SK-N-SH treated with all-trans-retinoic acid at 6 μM for 48 hours (cell line): ENCODE data around the gene GFM1.

Experiments used
- ATAC-seq: fragments of 200-7000 bp; cut with Tn5 transposase; 3 replicates; pipeline ENCODE4 v1.9.1; 2020; ENCODE audit warnings: mild to moderate bottlenecking, moderate library complexity
- ARNTL ChIP-seq: fragments of 450-650 bp; formaldehyde crosslinking; IDR thresholded peaks from 2 replicates; pipeline ENCODE4 v1.5.0; 2020; ENCODE audit warnings: low read depth, mild to moderate bottlenecking, moderate library complexity, borderline replicate concordance
- BACH2 ChIP-seq: fragments of 250-450 bp; sonication (Bioruptor Pico); IDR thresholded peaks from 2 replicates; pipeline ENCODE4 v1.9.0; 2021; ENCODE audit warnings: mild to moderate bottlenecking, borderline replicate concordance
- CSDC2 ChIP-seq: fragments of 250-450 bp; sonication (Bioruptor Pico); IDR thresholded peaks from 2 replicates; pipeline ENCODE4 v1.5.0; 2020; ENCODE audit warnings: mild to moderate bottlenecking, moderate library complexity
- CSRNP3 ChIP-seq: fragments of 250-450 bp; sonication (Bioruptor Pico); IDR thresholded peaks from 2 replicates; pipeline ENCODE4 v1.5.1; 2021; ENCODE audit warnings: mild to moderate bottlenecking, moderate library complexity
- ESRRG ChIP-seq: fragments of 250-450 bp; sonication (Bioruptor Pico); IDR thresholded peaks from 2 replicates; pipeline ENCODE4 v1.6.1; 2021; ENCODE audit warnings: mild to moderate bottlenecking
- GLIS3 ChIP-seq: fragments of 250-450 bp; sonication (Bioruptor Pico); IDR thresholded peaks from 2 replicates; pipeline ENCODE4 v1.5.0; 2020; ENCODE audit warnings: mild to moderate bottlenecking, moderate library complexity
- OSR1 ChIP-seq: fragments of 250-450 bp; sonication (Bioruptor Pico); IDR thresholded peaks from 2 replicates; pipeline ENCODE4 v1.8.0; 2022; ENCODE audit warnings: moderate library complexity, mild to moderate bottlenecking, inconsistent platforms
- POU6F1 ChIP-seq: fragments of 250-450 bp; sonication (Bioruptor Pico); IDR thresholded peaks from 2 replicates; pipeline ENCODE4 v1.8.0; 2021; ENCODE audit warnings: low read depth, mild to moderate bottlenecking, moderate library complexity, borderline replicate concordance
- PPARA ChIP-seq: fragments of 250-450 bp; sonication (Bioruptor Pico); IDR thresholded peaks from 2 replicates; pipeline ENCODE4 v1.5.0; 2020; ENCODE audit warnings: mild to moderate bottlenecking, borderline replicate concordance
- SNAI2 ChIP-seq: fragments of 250-450 bp; sonication (Bioruptor Pico); IDR thresholded peaks from 2 replicates; pipeline ENCODE4 v1.5.0; 2020; ENCODE audit warnings: mild to moderate bottlenecking, moderate library complexity
- TCF4 ChIP-seq: fragments of 250-450 bp; sonication (Bioruptor Pico); IDR thresholded peaks from 2 replicates; pipeline ENCODE4 v1.8.0; 2021; ENCODE audit warnings: mild to moderate bottlenecking, moderate library complexity, borderline replicate concordance
- TOX ChIP-seq: fragments of 250-450 bp; sonication (Bioruptor Pico); IDR thresholded peaks from 2 replicates; pipeline ENCODE4 v1.8.0; 2021; ENCODE audit warnings: mild to moderate bottlenecking, moderate library complexity, borderline replicate concordance
- ZC3H10 ChIP-seq: fragments of 250-450 bp; sonication (Bioruptor Pico); IDR thresholded peaks from 2 replicates; pipeline ENCODE4 v1.5.1; 2021; ENCODE audit warnings: mild to moderate bottlenecking, moderate library complexity
- ZFP3 ChIP-seq: fragments of 250-450 bp; sonication (Bioruptor Pico); IDR thresholded peaks from 2 replicates; pipeline ENCODE4 v1.5.0; 2020; ENCODE audit warnings: mild to moderate bottlenecking, moderate library complexity
- ZFP30 ChIP-seq: fragments of 450-650 bp; formaldehyde crosslinking; IDR thresholded peaks from 2 replicates; pipeline ENCODE4 v1.5.0; 2022; ENCODE audit warnings: mild to moderate bottlenecking, moderate library complexity
- ZNF565 ChIP-seq: fragments of 450-650 bp; formaldehyde crosslinking; conservative IDR thresholded peaks from 2 replicates; pipeline ENCODE4 v1.5.0; 2020; ENCODE audit warnings: low read depth, mild to moderate bottlenecking, moderate library complexity
- ZNF70 ChIP-seq: fragments of 450-650 bp; formaldehyde crosslinking; IDR thresholded peaks from 2 replicates; pipeline ENCODE4 v1.5.0; 2020; ENCODE audit warnings: mild to moderate bottlenecking, moderate library complexity
- ZNF8 ChIP-seq: fragments of 450-650 bp; formaldehyde crosslinking; IDR thresholded peaks from 2 replicates; pipeline ENCODE4 v1.5.0; 2020; ENCODE audit warnings: mild to moderate bottlenecking, moderate library complexity
- TF ChIP-seq, protein P1 (sequence below): fragments of 250-450 bp; sonication (Bioruptor Pico); IDR thresholded peaks from 2 replicates; pipeline ENCODE4 v1.5.0; 2020; ENCODE audit warnings: mild to moderate bottlenecking, moderate library complexity
- TF ChIP-seq, protein P2 (sequence below): fragments of 250-450 bp; sonication (Bioruptor Pico); IDR thresholded peaks from 2 replicates; pipeline ENCODE4 v1.5.1; 2020; ENCODE audit warnings: low read depth, mild to moderate bottlenecking, moderate library complexity
- TF ChIP-seq, protein P3 (sequence below): fragments of 250-450 bp; sonication (Bioruptor Pico); IDR thresholded peaks from 2 replicates; pipeline ENCODE4 v1.8.0; 2020; ENCODE audit warnings: mild to moderate bottlenecking, moderate library complexity, borderline replicate concordance

GFM1 gene

GRCh38 chr3:158671821-158672214, 27.5 kb downstream of the GFM1 start:
- no peak for ATAC-seq
- TF ChIP-seq SNAI2 (CRISPR knock-in tag) (no peak), ZNF8 (CRISPR knock-in tag) (no peak), TOX (CRISPR knock-in tag) (no peak)
- TF ChIP-seq, all 23 proteins: peak for 0

DNA sequence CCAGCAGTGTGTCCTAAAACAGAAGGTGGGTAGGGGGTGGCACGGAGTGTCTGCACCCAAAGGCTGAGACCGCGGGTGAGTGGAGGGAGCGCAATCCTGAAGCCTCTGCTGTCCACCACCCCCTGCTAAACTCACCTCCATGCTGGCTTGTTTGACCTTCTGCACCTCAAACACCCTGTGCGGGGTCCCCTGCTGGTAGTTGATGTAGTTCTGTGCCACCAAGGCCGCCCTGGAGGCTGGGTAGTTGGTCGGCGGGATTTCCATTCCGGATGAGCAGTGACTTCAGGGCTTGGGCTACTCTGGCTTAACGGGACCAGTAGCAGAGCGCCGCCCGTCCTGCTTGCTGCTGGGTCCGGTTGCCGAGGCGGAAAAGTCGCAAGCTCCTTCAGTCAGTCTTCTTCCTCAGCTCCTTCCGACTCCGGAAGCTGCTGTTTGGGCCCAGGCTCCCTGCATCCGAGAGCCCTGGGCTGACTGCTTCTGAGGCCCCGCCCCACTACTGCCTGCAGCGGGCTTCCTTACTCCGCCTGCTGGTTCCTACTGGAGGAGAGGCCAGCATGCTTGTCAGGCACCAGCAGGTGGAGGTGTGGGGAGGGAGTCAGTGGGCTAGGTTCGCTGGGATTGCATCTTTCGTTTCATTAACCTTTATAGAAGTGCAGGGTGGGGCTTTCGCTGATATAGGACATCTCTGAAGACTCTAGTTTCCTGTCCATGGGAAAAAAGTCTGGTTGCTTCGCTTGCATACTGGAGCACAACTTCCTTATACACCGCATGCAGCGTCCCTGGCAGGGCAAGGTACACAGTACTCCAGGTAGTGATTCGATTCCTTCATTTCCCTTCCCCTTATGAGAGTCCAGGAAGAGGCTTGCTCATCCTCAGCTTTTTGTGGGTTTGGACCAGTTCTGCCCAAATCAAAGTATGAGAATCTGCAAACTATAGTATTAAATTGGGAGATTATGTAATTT, 28.2 kb downstream of the GFM1 start, which contains the start of gene LXN:
Gene LXN, minus strand, starts transcription at position 434 of the 962 bp plus-strand sequence. Its CDS starts 170 bp downstream, at position 264.
- TF ChIP-seq ZNF8 (CRISPR knock-in tag) (no peak), OSR1 (CRISPR knock-in tag) (no peak), ARNTL (CRISPR knock-in tag) (no peak), TOX (CRISPR knock-in tag) (no peak), CSDC2 (no peak), BACH2 (CRISPR knock-in tag) (no peak), ZFP3 (no peak), TCF4 (no peak), POU6F1 (CRISPR knock-in tag) (no peak), PPARA (no peak), ZC3H10 (CRISPR knock-in tag) (no peak), ZNF565 (CRISPR knock-in tag) (no peak), ZNF70 (CRISPR knock-in tag) (no peak), GLIS3 (CRISPR knock-in tag) (no peak)
- TF ChIP-seq, protein P1, sequence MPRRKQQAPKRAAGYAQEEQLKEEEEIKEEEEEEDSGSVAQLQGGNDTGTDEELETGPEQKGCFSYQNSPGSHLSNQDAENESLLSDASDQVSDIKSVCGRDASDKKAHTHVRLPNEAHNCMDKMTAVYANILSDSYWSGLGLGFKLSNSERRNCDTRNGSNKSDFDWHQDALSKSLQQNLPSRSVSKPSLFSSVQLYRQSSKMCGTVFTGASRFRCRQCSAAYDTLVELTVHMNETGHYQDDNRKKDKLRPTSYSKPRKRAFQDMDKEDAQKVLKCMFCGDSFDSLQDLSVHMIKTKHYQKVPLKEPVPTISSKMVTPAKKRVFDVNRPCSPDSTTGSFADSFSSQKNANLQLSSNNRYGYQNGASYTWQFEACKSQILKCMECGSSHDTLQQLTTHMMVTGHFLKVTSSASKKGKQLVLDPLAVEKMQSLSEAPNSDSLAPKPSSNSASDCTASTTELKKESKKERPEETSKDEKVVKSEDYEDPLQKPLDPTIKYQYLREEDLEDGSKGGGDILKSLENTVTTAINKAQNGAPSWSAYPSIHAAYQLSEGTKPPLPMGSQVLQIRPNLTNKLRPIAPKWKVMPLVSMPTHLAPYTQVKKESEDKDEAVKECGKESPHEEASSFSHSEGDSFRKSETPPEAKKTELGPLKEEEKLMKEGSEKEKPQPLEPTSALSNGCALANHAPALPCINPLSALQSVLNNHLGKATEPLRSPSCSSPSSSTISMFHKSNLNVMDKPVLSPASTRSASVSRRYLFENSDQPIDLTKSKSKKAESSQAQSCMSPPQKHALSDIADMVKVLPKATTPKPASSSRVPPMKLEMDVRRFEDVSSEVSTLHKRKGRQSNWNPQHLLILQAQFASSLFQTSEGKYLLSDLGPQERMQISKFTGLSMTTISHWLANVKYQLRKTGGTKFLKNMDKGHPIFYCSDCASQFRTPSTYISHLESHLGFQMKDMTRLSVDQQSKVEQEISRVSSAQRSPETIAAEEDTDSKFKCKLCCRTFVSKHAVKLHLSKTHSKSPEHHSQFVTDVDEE (CRISPR knock-in tag), result no peak
- peak; percentile 47; the same call in 2 of the 3 replicates for ATAC-seq

DNA sequence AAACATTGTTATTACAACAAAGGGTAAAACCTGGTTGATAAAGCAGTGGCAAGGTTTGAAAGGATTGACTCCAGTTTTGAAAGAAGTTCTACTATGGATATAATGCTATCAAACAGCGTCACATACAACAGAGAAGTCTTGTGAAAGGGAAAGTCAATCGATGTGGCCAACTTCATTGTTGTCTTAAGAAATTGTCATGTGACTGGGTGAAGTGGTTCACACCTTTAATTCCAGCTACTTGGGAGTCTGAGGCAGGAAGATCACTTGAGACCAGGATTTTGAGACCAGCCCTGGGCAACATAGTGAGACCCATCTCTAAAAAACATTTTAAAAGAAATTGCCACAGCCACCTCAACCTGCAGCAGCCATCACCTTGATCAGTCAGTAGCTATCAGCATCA, 34.4 kb downstream of the GFM1 start:
- TF ChIP-seq SNAI2 (CRISPR knock-in tag) (no peak), BACH2 (CRISPR knock-in tag) (no peak), ZNF565 (CRISPR knock-in tag) (no peak), CSDC2 (no peak), CSRNP3 (CRISPR knock-in tag) (no peak), OSR1 (CRISPR knock-in tag) (no peak), TCF4 (no peak), ZNF70 (CRISPR knock-in tag) (no peak), TOX (CRISPR knock-in tag) (no peak), ESRRG (CRISPR knock-in tag) (no peak), ZFP30 (CRISPR knock-in tag) (no peak), PPARA (no peak)
- TF ChIP-seq, protein P2, sequence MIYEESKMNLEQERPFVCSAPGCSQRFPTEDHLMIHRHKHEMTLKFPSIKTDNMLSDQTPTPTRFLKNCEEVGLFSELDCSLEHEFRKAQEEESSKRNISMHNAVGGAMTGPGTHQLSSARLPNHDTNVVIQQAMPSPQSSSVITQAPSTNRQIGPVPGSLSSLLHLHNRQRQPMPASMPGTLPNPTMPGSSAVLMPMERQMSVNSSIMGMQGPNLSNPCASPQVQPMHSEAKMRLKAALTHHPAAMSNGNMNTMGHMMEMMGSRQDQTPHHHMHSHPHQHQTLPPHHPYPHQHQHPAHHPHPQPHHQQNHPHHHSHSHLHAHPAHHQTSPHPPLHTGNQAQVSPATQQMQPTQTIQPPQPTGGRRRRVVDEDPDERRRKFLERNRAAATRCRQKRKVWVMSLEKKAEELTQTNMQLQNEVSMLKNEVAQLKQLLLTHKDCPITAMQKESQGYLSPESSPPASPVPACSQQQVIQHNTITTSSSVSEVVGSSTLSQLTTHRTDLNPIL (CRISPR knock-in tag), result no peak
- TF ChIP-seq, protein P1 (CRISPR knock-in tag), result no peak
- TF ChIP-seq, protein P3, sequence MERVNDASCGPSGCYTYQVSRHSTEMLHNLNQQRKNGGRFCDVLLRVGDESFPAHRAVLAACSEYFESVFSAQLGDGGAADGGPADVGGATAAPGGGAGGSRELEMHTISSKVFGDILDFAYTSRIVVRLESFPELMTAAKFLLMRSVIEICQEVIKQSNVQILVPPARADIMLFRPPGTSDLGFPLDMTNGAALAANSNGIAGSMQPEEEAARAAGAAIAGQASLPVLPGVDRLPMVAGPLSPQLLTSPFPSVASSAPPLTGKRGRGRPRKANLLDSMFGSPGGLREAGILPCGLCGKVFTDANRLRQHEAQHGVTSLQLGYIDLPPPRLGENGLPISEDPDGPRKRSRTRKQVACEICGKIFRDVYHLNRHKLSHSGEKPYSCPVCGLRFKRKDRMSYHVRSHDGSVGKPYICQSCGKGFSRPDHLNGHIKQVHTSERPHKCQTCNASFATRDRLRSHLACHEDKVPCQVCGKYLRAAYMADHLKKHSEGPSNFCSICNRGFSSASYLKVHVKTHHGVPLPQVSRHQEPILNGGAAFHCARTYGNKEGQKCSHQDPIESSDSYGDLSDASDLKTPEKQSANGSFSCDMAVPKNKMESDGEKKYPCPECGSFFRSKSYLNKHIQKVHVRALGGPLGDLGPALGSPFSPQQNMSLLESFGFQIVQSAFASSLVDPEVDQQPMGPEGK, result no peak
- no peak for ATAC-seq
